Measurements from ENCODE around the gene MMD. TPM values are rescaled to one million over a fixed set of nuclear protein-coding genes. Genes with fewer than 3 reads are reported as not detected.

Gene MMD
- total RNA-seq, 1 experiment from 2014 or later = 43.0 TPM

DNA sequence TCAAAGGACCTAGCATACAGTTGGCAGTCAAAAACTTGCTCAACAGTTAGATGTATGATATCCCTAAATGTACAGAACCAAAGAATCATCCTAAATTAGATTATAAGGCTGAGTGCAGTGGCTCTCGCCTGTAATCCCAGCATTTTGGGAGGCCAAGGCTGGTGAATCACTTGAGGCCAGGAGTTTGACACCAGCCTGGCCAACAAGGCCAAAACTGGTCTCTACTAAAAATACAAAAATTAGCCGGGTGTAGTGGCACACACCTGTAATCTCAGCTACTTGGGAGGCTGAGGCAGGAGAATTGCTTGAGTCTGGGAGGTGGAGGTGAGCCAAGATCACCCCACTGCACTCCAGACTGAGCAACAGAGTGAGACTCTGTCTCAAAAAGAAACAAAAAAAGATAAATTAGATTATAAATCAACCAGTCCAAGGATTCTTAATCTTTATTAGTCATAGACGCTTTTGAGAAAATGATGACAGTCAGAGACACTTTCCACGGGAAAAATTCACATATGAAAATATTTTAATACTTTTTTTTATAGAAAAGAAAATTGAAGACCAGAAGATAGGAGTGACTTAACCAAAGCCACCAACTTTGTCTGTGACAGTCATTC is 77.6 kb downstream of the MMD start:
- Histone ChIP-seq H3K27ac (no peak overlapping the region), H3K27me3 (no peaks in the 10 kb centered on the region), H3K4me3 (no peak overlapping the region), H3K36me3 (no peaks in the 10 kb centered on the region), H3K9me3 (replicated peaks) (no peaks in the 10 kb centered on the region), H3K4me1 (no peaks in the 10 kb centered on the region)
- no peak for DNase-seq

DNA sequence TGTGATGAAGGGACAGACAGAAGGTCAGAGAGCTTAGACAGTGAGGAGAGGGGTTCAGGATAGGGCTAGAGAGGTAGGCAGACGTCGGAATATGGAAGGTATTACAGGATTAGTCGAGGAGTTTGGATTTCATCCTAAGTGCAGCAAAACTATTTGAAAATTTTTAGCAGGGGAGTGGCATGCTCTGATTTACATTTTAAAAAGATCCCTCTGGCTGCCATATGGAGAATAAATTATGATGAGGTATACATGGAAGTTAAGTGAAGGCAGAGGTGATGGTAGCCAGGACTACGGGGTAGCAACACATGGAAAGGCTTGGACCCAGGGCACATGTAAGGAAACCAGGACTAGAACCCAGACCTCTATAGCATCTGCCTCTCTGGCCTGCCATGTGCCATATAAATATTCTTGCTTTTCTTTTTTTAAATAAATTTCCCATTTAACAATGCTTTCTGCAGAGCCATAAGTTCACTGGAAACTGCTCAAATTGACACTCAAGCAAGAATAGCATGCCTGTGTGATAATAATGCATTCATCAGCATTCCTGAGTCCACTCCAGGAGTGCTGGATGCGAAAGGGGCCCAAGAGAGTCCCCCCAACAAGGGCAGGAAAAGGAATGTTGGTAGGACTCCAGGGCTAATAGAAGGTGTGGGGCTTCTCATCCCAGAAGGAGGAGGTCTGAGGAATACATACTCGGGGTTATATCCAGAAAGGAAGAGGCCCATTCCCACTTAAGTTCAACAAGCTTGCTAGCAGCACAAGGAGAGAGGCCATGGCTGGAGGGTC is 78.6 kb downstream of the MMD start:
- Histone ChIP-seq H3K27ac (no peak overlapping the region), H3K9me3 (replicated peaks) (no peaks in the 10 kb centered on the region), H3K4me1 (no peaks in the 10 kb centered on the region), H3K4me3 (no peak overlapping the region), H3K27me3 (no peaks in the 10 kb centered on the region), H3K36me3 (no peaks in the 10 kb centered on the region)
- no peak for DNase-seq

Other genes with a start within 250 kb of the MMD start
- 1.5 and 2.4 TPM in 2 replicates for gene HLF, start 156.9 kb downstream of the MMD start, total RNA-seq (2014; rRNA removed; shearing (Covaris generic))
- not detected in 2 replicates for gene SMIM36, start 89.6 kb upstream of the MMD start, total RNA-seq (2014; rRNA removed; shearing (Covaris generic))